Cardiac septum (tissue), 1 donor: ENCODE data around the gene ATN1. TPM values are rescaled to one million over a fixed set of nuclear protein-coding genes. Genes with fewer than 3 reads are reported as not detected.

Source experiments
- DNase-seq: peaks from one replicate; pipeline ENCODE4 v3.0.0-alpha.2; 2020; ENCODE audit warnings: low spot score
- intact Hi-C: fragments of 100-400 bp; cut with DNase I; formaldehyde crosslinking; loops from one replicate; pipeline ENCODE4 v1.14.0; 2022
- total RNA-seq: library from RNA; stranded (reverse); fragmentation: NEBNext Ultra II Directional; extraction: Animal tissue kit (Norgen Biotek cat#: 25700); gene quantifications from one replicate; pipeline ENCODE4 v1.2.1, GENCODE V29; 2021
- donor health status: DM: no; HTN: no; CAD: no.

ATN1 gene
- total RNA-seq, 1 donor from 2014 or later, result 76.9 TPM

GRCh38 chr12:6923003-6923732 is 4.6 kb upstream of the ATN1 start:
- no peak for DNase-seq
- intact Hi-C loops, result no loop called here

- no peak for DNase-seq
- intact Hi-C loops, result loop anchor here (2.0 kb wide), 2 partner anchors 21 to 41 kb away; partner anchors contain the start of gene C12orf57
Measured at GRCh38 chr12:6923851-6924250, 3.9 kb upstream of the ATN1 start.

GRCh38 chr12:6925239-6925539 is 2.6 kb upstream of the ATN1 start:
- intact Hi-C loops, result loop anchor here (2.0 kb wide), 2 partner anchors 20 to 40 kb away; partner anchors contain the start of gene C12orf57
- DNase-seq, result no peak

GRCh38 chr12:6925540-6926279 is 2.0 kb upstream of the ATN1 start:
- peak; percentile 81 for DNase-seq
- intact Hi-C loops, result loop anchor here (2.0 kb wide), 2 partner anchors 19 to 39 kb away; partner anchors contain the start of gene C12orf57

GRCh38 chr12:6928022-6928702 is 403 bp downstream of the ATN1 start:
- intact Hi-C loops, result no loop called here
- peak; percentile 61 for DNase-seq

- no peak for DNase-seq
- intact Hi-C loops, result no loop called here
Measured at GRCh38 chr12:6928703-6929407, 1.1 kb downstream of the ATN1 start.

GRCh38 chr12:6929466-6930452 is 2.0 kb downstream of the ATN1 start:
- peak; percentile 24 for DNase-seq
- intact Hi-C loops, result no loop called here

GRCh38 chr12:6932766-6933165 is 5.0 kb downstream of the ATN1 start:
- no peak for DNase-seq
- intact Hi-C loops, result no loop called here

GRCh38 chr12:6934110-6934509 is 6.4 kb downstream of the ATN1 start:
- intact Hi-C loops, result no loop called here
- DNase-seq, result no peak

GRCh38 chr12:6935371-6936193 is 7.8 kb downstream of the ATN1 start:
- intact Hi-C loops, result loop anchor here (5.0 kb wide), 1 partner anchor 37 kb away; the partner anchor contains the start of genes EMG1 and PHB2

GRCh38 chr12:6936194-6936635 is 8.5 kb downstream of the ATN1 start:
- intact Hi-C loops, result loop anchor here (5.0 kb wide), 1 partner anchor 36 kb away; the partner anchor contains the start of genes EMG1 and PHB2
- no peak for DNase-seq

More at GRCh38 chr12:6935371-6936193, 7.8 kb downstream of the ATN1 start:
- DNase-seq, result no peak

GRCh38 chr12:6936636-6937480 is 9.1 kb downstream of the ATN1 start:
- DNase-seq, result no peak
- intact Hi-C loops, result loop anchor here (5.0 kb wide), 1 partner anchor 35 kb away; the partner anchor contains the start of genes EMG1 and PHB2

GRCh38 chr12:6937481-6938352 is 10.0 kb downstream of the ATN1 start:
- intact Hi-C loops, result loop anchor here (5.0 kb wide), 1 partner anchor 35 kb away; the partner anchor contains the start of genes EMG1 and PHB2
- peak; percentile 97 for DNase-seq

GRCh38 chr12:6938353-6939190 is 10.8 kb downstream of the ATN1 start:
- DNase-seq, result peak; percentile 76

GRCh38 chr12:6939191-6939540 is 11.4 kb downstream of the ATN1 start:
- DNase-seq, result peak; percentile 73
- intact Hi-C loops, result loop anchor here (5.0 kb wide), 1 partner anchor 33 kb away; the partner anchor contains the start of genes EMG1 and PHB2

More at GRCh38 chr12:6938353-6939190, 10.8 kb downstream of the ATN1 start:
- intact Hi-C loops, result loop anchor here (5.0 kb wide), 1 partner anchor 34 kb away; the partner anchor contains the start of genes EMG1 and PHB2
